ENCODE measurements around the gene MAD1L1.
"Not testable (repeated sequence)": the region's sequence is repeated elsewhere in the genome, so short reads cannot be mapped to it uniquely, and the experiment has no call there.

- TF ChIP-seq EZH2 (IDR thresholded peaks at IDR 0.05; ENCODE audit: insufficient read depth, poor library complexity, severe bottlenecking); EZH2phosphoT487 (IDR thresholded peaks at IDR 0.05; ENCODE audit: insufficient read depth, low read depth): not testable (repeated sequence)
These were observed 405.8 kb downstream of the MAD1L1 start for GRCh38 chr7:1826931-1827330.
